Mesenteric fat pad (tissue), 1 donor: ENCODE results near the gene SMG6. TPM values are rescaled to one million over a fixed set of nuclear protein-coding genes. Genes with fewer than 3 reads are reported as not detected.

Source experiments
- DNase-seq: peaks from one replicate; pipeline ENCODE4 v3.0.0-alpha.2; 2020; ENCODE audit warnings: low spot score
- total RNA-seq: library from RNA; stranded (reverse); fragmentation: NEBNext Ultra II Directional; extraction: Animal tissue kit (Norgen Biotek cat#: 25700); gene quantifications from one replicate; pipeline ENCODE4 v1.2.1, GENCODE V29; 2021
- donor health status: DM: yes; HTN: yes; CAD: no.

SMG6 gene
- total RNA-seq, 1 donor from 2014 or later = 31.9 TPM

DNA sequence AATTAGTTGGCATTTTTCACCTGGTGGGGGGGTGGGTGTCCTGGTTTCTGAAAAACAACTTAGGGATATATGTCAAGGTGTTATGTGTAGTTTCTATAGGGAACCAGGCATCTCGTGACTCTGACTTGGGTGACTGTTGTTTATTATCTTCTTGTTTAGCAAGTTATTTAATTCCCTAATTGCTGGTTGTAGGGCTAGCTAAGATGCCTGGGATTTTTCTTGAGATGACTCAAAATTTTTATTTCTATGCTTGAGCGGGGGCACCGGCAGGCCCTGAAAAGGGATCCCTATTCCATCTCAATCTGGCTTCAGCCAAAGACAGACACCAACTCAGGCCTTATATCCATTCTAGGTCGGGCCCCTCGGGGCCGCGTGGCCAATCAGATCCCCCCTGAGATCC lies 270.4 kb downstream of the SMG6 start:
- no peak for DNase-seq

DNA sequence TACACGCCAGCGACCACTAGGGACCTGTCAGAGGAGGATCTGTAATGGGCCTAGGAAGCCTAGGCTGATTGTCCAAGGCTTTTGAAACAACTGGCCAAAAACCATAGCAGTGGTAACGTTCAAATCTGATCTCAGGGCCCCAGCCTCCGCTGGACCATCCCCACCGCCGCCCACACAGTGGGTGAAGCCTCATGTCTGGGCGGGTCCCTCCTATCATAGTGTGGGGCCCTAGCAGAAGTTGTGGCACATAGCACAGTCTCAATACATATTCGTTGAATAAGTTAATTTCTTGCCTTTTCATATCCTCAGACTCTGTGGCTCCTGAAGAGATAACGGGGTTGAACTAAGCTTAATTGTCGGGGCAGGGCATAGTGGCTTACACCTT lies 272.8 kb downstream of the SMG6 start:
- no peak for DNase-seq

DNA sequence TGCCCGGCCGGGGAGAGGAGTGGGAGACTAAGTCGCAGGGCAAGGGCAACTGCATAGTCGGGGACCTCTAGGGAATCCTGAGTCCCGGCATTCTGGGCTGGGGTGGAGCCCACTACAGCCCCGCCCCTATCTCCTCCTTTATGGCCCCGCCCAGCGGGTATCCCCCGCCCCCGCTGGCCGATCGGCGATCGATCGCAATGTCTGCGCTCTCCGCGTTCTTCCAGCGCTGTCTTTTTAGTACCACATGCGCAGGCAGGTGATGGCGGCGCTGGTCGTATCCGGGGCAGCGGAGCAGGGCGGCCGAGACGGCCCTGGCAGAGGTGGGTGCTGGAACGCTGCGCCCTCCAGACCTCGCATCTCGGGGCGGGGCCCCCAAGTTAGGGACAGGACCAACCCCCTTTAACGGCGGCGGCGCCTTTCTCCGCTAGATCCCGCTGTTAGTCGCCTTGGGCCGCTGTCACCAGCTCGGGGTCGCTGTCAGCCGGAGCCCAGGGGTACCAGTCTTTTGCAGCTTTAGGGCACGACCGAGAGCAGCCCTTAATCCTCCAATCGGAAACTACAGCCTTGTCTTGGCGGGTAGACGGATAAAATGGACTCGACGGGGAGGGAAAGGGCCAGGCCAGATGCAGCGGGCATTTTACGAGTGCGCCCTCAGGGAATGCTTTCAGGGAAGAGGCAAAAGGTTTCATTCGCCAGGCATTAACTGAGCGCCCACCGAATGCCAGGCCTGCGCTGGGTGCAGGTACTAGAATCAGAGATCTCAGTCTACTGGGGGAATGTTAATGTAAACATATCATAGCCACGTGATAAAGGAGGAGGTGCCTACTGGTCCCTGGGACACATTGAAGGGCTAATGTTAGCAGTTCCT lies 273.4 kb downstream of the SMG6 start, which contains the start of gene DPH1:
DPH1 (plus strand) TSS at position 243 of the 868 bp plus-strand sequence; CDS start at position 260, 17 bp downstream.
- peak; percentile 94 for DNase-seq

DNA sequence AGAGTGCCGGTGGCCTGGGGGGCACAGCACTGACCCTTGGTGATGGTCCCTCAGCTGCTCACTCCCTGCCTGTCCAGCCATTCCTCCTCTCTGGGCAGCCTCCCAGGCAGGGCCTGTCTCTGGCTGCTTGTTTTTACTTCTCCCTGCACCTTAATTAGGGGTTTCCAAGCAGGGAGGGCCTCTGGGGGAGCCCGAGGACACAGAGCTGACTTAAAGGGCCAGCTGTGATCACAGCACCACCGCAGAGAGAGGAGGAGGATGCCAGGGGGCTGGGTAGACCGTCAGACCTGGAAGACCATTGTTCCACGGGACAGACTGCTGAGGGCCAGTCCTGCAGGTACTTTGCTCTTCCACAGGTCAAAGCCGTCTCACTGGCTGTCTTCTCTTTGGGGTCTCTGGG lies 274.8 kb downstream of the SMG6 start:
- no peak for DNase-seq

DNA sequence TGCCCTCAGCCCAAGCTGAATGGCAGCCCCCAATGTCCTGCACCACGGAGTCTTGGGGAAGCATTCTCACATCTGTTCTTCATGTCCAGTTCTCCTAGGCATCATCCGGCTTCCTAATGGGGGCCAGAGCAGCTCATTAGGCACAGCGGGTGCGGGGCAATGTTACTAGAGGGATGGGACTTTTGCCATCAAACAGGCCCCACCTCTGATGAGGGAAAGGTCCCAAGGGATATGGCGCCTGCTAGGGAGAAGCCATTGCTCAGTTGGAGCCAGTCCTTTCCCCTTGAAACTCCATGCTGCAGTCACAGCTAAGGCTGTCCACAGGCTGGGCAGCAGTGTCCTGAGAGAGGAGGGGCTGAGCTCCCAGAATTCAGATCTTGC lies 275.4 kb downstream of the SMG6 start:
- DNase-seq = no peak

DNA sequence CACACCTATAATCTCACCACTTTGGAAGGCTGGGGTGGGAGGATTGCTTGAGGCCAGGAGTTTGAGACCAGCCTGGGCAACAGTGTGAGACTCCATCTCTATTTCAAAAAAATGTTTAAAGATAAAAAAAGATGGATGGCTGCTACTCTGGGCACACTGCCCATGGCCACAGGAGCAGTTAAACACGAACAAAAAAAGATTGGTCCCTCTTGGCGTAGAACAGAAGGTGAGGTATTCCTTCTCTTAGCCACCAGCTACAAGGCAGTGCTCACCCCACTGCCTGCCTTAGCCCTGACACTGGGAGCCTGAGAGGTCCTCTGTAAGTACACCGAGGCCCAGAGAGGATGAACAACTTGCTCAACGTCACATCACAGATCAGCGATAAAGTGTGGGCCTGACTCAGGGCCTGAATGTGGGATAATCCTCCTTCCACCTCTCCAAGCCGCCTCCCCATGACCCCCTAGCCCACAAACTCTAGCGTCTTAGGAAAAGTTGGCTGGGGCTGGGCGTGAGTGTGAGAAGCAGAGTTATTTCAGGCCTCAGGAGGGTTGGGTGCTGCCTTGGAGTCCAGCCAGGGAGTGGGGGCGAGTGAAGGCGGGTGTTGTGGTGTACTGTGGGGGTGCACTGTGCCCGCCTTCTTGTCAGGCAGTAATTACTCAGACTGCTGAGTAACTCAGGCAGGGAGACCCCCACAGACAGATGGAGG lies 275.9 kb downstream of the SMG6 start:
- DNase-seq = no peak

DNA sequence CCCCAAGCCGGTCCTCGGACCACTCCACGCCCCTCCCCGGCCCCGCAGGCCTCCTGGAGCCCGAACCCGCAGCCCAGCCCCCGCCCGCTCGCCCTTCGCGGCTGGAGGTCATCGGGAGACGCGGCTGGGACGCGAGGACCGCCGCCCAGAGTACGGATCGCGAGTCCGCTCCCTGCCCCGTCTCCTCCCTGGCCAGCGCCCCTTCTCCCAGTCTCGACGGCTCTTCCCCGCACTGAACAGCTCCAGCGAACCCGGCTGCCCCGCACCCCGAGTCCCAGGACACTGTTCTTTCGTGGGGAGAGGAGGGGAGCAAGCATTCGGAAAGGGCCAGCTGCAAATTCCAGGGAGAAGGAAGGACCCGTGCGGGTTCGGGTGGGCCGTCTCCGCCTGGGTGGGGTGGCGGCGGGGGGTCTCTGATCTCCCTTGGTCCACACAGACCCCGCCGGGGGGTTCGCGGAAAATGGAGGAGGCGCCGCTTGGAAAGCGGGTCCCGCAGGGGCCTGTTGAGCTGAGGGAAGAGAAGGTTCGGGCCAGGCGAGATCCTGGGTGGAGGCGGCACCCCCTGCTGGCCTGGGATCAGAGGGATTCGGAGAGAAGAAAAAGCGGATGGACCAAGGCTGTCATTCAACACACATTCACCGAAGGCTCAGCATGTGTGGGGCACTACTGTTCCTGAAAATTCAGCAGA lies 277.8 kb downstream of the SMG6 start:
- no peak for DNase-seq

DNA sequence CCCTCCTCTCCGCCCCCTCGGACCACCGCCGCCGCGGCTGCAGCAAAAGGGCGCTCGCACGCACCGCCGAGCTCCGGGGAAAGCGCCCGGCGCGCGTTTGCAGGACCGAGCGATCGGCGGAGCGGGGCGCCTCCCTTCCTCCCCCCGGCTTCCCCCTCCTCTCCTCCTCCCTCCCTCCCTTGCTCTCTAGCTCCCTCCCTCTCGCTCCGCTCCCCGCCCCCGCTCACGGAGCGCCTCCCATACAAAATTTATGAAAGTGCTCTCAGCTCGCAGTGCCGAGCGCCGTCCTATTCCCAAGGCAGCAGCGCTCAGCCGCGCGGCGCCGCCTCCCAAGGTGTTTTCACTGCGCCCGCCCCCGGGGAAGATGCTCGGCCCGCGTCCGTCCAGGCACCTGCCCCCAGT lies 278.4 kb downstream of the SMG6 start, which contains the start of gene RTN4RL1:
RTN4RL1 (minus strand) TSS at position 115 of the 402 bp plus-strand sequence. CDS start 469 bp downstream, outside the sequence.
- DNase-seq = no peak

DNA sequence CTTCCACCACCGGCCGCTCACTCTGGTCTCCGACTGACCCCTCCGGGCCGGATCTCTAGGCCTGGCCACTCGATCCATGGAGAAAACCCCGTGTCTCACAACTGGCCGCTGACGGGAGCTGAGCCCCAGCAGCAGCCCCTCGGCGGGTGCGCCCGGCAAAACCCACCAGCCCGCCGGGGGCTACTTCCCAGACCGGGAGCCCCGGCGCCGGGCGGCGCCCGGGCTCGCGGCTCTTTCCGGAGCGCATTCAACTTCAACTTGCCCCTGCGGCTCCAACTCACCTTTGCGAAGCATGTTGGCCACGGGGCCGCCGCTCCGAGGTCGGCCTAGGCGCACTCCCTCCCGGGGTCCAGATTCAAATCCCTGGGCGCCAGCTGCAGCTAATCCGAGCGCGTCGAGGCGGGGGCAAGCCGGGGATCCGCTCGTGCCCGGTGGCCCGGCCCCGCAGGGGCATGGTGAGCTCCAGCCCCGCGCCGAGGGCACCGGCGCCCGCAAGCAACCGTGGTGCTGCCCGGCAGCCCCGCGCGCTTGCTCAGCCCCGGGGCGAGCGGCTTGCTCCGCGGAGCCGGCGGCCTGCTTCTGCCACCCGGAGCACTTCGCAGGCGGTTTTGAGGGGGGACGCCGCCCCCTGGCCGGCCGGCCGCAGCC lies 278.9 kb downstream of the SMG6 start:
- DNase-seq = no peak

DNA sequence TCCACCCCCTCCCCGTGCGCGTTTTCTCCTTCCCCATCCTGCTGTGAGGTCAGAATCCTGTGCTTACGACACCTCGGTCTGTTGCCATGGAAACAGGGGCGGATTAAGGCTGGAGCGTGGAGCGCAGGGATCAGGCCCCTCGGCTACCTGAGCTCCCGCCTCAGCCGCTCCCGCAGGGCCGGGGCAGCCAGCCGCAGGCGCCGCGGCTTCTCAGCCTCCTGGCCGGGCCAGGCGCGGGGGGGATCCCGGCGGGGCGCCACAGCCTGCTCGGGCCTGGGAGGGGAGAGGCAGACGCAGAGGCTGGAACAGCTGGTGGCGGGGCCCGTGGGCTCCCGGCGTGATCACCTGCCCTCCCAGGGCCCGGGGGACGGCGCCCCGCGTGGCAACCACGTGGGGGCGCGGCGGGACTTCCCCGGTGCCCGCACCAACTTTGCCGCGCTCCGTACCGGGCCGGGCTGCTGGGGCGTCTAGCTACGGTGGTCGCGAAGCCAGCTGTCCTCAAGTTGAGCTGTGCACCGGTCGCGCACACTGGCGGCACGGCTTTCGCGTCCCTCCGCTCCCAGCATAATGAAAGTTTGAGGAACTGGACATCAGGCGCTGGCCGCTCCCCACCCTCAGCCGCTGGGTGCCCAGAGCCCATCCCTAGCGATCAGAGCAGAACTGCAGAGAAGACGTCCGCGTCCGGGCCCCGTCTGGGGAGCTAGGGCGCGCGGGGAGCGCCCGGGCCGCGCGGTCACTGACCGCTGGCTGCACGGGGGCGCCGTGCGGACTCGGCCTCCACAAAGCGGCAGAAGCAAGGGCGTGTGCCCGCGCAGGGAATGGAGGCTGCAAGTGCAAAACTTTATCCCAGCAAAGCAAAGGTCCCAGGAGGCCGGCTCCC lies 279.7 kb downstream of the SMG6 start:
- DNase-seq = no peak

DNA sequence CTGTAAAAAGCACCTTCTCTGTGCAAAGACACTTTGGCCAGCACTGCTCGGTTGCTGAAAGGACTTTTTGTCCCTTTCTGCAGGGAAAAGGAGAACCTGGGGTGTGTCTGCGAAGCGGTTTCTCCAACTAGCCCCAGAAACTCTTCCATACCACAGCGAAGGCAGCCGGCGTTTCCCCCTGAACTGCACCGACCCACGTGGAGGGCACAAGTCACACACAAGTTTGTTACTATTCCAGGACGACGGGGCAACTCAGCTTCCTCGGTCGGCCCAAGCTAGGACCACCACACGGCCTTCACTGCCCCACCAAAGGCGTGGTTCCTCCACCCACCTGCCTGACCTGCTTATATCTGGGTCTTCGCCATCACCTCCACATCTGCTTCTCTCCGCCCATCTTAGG lies 280.3 kb downstream of the SMG6 start:
- DNase-seq = no peak

DNA sequence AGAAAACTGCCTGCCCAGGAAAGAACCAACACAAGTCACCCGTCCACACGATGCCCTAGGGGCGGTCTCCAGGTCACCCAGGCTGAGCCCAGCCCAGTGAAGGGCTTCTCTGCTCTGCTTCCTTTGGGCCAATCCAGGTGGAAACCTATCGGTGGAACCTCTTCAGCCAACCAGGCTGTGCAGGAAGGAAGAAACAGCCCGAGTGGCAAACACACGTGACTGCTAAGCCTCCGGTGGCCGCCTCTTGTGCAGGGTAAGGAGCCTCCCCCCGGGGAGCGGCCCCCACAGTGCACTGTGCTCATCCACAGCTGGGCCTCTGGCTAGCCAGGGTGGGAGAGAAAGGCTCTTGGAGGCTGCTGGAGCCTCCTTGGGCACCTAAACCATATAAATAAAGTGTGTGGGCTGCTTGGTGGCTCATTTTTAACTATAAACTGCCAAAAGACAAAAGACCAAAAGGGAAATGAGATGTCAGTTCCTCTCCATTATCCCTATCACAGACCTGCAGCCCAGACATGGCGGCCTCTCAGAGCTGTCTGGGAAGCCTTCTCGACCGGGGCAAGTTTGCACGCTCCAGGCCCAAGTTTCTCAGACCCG lies 280.8 kb downstream of the SMG6 start:
- DNase-seq = no peak

DNA sequence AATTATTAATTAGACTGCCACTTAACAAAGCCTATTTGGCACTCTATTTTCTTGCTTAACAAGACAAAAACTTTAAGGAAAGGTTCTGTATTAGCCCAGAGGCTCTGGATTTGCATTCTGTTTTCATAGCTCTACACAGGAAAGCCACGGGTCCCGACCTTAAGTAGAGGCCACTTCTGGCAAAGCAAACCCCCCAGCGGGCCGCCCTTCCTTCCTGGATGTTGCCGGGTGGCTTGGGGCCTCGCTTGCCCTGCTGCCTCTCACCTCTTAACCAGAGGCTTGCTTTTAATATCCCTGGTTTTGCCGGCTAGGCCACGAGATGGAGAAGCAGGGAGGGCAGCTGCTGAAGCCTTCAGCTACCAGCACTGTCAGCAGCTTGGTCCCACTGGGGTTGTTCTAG lies 282.9 kb downstream of the SMG6 start:
- DNase-seq = no peak

DNA sequence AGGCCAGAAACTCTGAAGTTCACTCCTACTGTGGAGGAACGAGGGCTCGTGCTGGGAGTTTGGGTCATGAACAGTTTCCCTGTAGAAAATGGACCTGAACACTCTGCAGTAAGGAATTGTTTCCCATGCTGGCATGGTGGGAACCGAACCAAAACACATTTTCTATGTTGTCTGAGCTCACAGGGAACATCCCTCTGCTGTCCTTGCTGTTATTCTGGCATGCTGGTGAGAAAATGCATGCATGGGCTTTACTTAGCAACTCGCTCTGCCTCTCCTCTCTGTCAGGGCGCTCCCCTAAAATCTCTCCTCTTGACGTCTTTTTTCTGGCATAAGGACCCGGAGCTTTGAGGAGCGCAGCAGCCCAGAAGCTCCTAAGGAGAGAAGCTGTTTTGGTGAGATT lies 283.9 kb downstream of the SMG6 start:
- DNase-seq = no peak

DNA sequence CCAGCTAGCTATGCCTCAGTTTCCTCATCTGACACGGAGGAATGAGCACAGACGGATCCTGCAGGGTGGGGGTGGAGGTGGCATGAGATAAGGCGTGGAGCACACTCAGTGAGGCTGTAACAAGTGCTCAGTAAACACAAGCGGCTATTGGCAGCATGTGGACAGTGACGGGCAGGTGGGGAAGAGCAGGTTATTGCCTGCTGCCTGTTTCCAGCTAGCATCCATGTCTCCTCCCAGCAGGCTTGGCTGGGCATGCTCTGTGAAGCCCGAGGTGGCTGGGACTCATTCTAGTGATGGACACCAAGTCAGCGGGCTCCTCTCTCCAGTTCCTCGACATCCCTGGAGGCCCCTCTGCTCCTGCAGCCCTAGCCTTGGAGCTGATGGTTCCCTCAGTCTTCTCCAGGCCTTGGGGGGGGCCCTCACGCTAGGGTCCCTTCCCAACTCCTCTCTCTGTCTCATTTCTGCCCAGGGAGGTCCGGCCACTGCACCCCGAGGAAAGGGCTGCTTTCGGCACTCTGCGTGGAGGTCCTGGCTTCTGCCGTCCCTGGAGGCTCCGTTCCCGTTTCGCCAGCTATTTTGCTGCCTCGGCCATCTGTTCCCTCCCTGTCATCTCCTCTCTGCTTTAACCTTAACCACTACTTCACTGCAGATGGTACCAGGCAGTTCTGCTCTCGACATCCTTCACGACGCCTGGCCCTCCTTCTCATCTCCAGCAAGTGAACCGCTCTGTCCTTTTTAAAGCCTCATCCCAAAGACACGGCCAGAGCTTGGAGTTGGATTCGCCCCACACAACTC lies 284.7 kb downstream of the SMG6 start:
- no peak for DNase-seq

DNA sequence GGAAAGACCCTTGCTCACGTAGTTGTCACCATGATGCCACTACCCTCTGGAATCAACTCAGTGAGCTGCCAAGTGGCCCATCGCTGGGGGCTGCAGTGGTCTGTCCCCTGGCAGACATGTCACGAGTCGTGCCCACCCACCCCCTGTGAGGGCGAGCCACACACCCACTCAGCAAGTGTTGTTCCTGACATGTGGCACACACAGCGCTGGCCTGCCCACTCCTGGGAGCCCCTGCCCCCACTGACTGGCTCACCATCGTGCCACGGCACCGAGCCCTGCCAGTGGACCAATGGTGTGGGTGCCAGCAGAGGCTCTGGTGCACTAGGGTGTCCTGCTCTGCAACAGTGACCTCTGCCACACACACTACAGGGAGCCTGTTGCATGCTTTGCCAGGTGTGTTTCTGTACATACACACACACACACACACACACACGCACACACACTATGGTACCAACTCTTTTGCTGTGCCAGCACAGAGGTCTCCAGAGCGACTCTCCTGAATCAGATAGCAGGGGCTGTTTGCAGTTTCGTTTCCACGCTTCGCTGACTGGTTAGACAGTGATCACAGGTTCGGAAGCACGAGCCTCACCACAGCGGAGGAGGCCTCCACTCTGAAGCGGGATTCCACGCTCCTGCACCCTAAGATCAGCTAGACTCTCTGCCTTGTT lies 286.2 kb downstream of the SMG6 start:
- no peak for DNase-seq

DNA sequence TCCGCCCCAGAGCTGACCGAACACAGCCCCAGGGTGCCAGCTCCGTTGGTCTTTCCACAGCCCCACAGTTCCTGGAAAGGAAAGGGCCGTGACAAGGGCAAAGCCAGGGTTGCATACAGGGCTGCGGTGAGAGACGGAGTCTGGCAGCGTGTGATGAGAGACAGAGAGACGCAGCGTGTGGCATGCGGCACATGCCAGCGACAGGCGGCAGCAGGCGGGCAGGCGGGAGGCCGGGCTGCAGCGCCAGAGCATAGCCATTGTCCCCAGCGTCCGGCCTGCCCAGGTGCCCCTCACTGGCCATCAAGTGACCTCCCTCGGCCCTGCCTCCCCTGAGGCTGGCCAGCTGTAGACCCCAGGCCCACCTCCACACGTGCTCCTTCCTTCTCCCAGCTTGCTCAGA lies 287.1 kb downstream of the SMG6 start:
- no peak for DNase-seq

DNA sequence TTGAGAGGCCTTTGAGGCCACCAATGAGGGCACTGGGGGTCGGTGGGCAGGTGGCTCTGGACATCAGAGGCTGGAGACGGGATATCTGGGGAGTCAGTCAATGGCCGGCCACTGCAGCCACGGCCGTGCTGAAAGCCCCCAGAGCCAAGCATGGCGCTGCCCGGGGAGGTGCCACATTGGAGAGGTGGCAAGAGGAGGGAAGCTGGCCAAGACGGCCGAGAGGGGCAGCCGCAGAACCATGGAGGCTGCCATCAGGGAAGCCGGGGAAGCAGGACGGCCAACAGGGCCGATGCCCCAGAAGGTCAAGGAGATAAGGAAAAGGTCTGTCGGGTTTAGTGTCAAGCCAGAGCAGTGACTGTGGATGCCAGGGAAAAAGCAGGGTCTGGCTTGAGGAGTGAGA lies 288.3 kb downstream of the SMG6 start:
- DNase-seq = no peak

DNA sequence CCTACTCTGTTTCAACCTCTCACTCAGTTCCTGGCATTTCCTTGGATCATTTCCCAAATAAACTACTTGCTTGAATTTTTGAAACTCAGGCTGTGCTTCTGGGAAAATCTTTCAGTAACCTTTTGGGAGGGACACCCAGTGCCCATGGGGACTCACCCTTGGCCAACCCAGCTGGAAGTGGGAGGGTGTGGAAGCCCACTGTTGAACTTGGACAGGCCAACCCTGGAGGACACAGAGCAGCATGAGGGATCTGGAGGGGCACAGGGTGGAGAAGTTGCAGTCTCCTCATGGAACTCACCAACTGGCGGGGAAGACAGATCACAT lies 289.6 kb downstream of the SMG6 start:
- no peak for DNase-seq
